SH-SY5Y (cell line): ENCODE measurements around the gene RNF183.

Source experiments
- GATA2 ChIP-seq: IDR thresholded peaks from 2 replicates; pipeline ENCODE4 v1.6.1; 2011; ENCODE audit warnings: mild to moderate bottlenecking, low read depth, low read length
- GATA3 ChIP-seq: IDR thresholded peaks from 2 replicates; pipeline ENCODE4 v1.6.1; 2011; ENCODE audit warnings: low read depth, mild to moderate bottlenecking, low read length, moderate library complexity

- TF ChIP-seq GATA3 (no peak), GATA2 (no peak)
Observed at GRCh38 chr9:113269355-113269754, 33.8 kb downstream of the RNF183 start.
